NCI-H2171 (cell line): ENCODE measurements around the gene APBA1.

Experiments
- DNase-seq: peaks from one replicate; lab custom pipeline; 2025; lab: John Stamatoyannopoulos, UW

The APBA1 gene

GRCh38 chr9:69579032-69579758 lies 93.0 kb downstream of the APBA1 start:
- DNase-seq, result no peak

- DNase-seq, result no peak
Observed at GRCh38 chr9:69578026-69578425, 94.1 kb downstream of the APBA1 start.

- no peak for DNase-seq
Observed at GRCh38 chr9:69577123-69577522, 95.0 kb downstream of the APBA1 start.

- DNase-seq, result no peak
Observed at GRCh38 chr9:69574057-69574456, 98.1 kb downstream of the APBA1 start.

- peak; percentile 21 for DNase-seq
Observed at GRCh38 chr9:69573651-69574050, 98.5 kb downstream of the APBA1 start.

GRCh38 chr9:69572611-69573010 lies 99.6 kb downstream of the APBA1 start:
- DNase-seq, result no peak

GRCh38 chr9:69571032-69571431 lies 101.1 kb downstream of the APBA1 start:
- no peak for DNase-seq

- no peak for DNase-seq
Observed at GRCh38 chr9:69569738-69570451, 102.3 kb downstream of the APBA1 start.

GRCh38 chr9:69564557-69564956 lies 107.6 kb downstream of the APBA1 start:
- no peak for DNase-seq

GRCh38 chr9:69559126-69559525 lies 113.0 kb downstream of the APBA1 start:
- DNase-seq, result no peak

GRCh38 chr9:69556707-69557106 lies 115.5 kb downstream of the APBA1 start:
- no peak for DNase-seq

- no peak for DNase-seq
Observed at GRCh38 chr9:69555802-69556201, 116.4 kb downstream of the APBA1 start.

- DNase-seq, result no peak
Observed at GRCh38 chr9:69554945-69555344, 117.2 kb downstream of the APBA1 start.

- DNase-seq, result peak; percentile 11
Observed at GRCh38 chr9:69549310-69550202, 122.6 kb downstream of the APBA1 start.

GRCh38 chr9:69548681-69549080 lies 123.5 kb downstream of the APBA1 start:
- DNase-seq, result no peak

- DNase-seq, result no peak
Observed at GRCh38 chr9:69546265-69546664, 125.9 kb downstream of the APBA1 start.

GRCh38 chr9:69542942-69543704 lies 129.0 kb downstream of the APBA1 start:
- no peak for DNase-seq

- DNase-seq, result no peak
Observed at GRCh38 chr9:69542058-69542457, 130.1 kb downstream of the APBA1 start.

GRCh38 chr9:69535911-69536310 lies 136.3 kb downstream of the APBA1 start:
- no peak for DNase-seq

- no peak for DNase-seq
Observed at GRCh38 chr9:69535286-69535832, 136.8 kb downstream of the APBA1 start.

GRCh38 chr9:69532396-69532795 lies 139.8 kb downstream of the APBA1 start:
- peak; percentile 65 for DNase-seq

GRCh38 chr9:69527454-69527853 lies 144.7 kb downstream of the APBA1 start:
- DNase-seq, result no peak
